ENCODE results near the gene CBFA2T2. TPM values are rescaled to one million over a fixed set of nuclear protein-coding genes. Genes with fewer than 3 reads are reported as not detected.
"Not testable (repeated sequence)": the region's sequence is repeated elsewhere in the genome, so short reads cannot be mapped to it uniquely, and the experiment has no call there.

Gene CBFA2T2
- total RNA-seq, 2 experiments from 2014 or later = 17.3 to 21.8 TPM

- no peak overlapping the region for H3K27ac Mint-ChIP-seq
- peaks cover 8% of the 10 kb centered on the region for H3K4me1 Mint-ChIP-seq
- no peak overlapping the region for H3K4me3 Mint-ChIP-seq
- H3K9me3 Mint-ChIP-seq = no peaks in the 10 kb centered on the region
- no peaks in the 10 kb centered on the region for H3K36me3 Mint-ChIP-seq (ENCODE audit: low read depth)
- no peak for DNase-seq
- POLR2A ChIA-PET = no interaction called here
- no peaks in the 10 kb centered on the region for H3K27me3 Mint-ChIP-seq
- CTCF ChIA-PET = interaction anchor here (1.7 kb wide), 1 partner anchor 209 kb away, joined by 5 read pairs; no protein-coding TSS in a partner anchor
Measured at GRCh38 chr20:33459599-33459998, 30.3 kb upstream of the CBFA2T2 start.

GRCh38 chr20:33460711-33461110, 29.2 kb upstream of the CBFA2T2 start:
- ChIA-PET POLR2A (interaction anchor here (0.6 kb wide), 1 partner anchor 272 kb away, joined by 4 read pairs; no protein-coding TSS in a partner anchor), CTCF (interaction anchor here (0.6 to 1.7 kb wide), 4 partner anchors 23 to 1408 kb away, joined by 3 to 5 read pairs (median 4); no protein-coding TSS in a partner anchor)
- Mint-ChIP-seq H3K36me3 (ENCODE audit: low read depth) (no peaks in the 10 kb centered on the region), H3K4me3 (no peak overlapping the region), H3K27me3 (no peaks in the 10 kb centered on the region), H3K4me1 (peaks cover 8% of the 10 kb centered on the region), H3K27ac (no peak overlapping the region), H3K9me3 (no peaks in the 10 kb centered on the region)
- no peak for DNase-seq

- H3K27ac Mint-ChIP-seq = no peak overlapping the region
- peaks cover 4% of the 10 kb centered on the region for H3K4me1 Mint-ChIP-seq
- no peak for DNase-seq
- CTCF ChIA-PET = no interaction called here
- no peaks in the 10 kb centered on the region for H3K36me3 Mint-ChIP-seq (ENCODE audit: low read depth)
- POLR2A ChIA-PET = interaction anchor here (0.6 kb wide), 1 partner anchor 19 kb away, joined by 3 read pairs; no protein-coding TSS in a partner anchor
- no peak overlapping the region for H3K4me3 Mint-ChIP-seq
- no peaks in the 10 kb centered on the region for H3K9me3 Mint-ChIP-seq
- no peaks in the 10 kb centered on the region for H3K27me3 Mint-ChIP-seq
Measured at GRCh38 chr20:33463332-33464101, 26.4 kb upstream of the CBFA2T2 start.

GRCh38 chr20:33464759-33465158, 25.1 kb upstream of the CBFA2T2 start:
- H3K4me1 Mint-ChIP-seq; H3K9me3 Mint-ChIP-seq; H3K4me3 Mint-ChIP-seq; CTCF ChIA-PET; H3K27me3 Mint-ChIP-seq; H3K27ac Mint-ChIP-seq; POLR2A ChIA-PET; H3K36me3 Mint-ChIP-seq (ENCODE audit: low read depth); DNase-seq: not testable (repeated sequence)

- H3K36me3 Mint-ChIP-seq (ENCODE audit: low read depth) = no peaks in the 10 kb centered on the region
- CTCF ChIA-PET = interaction anchor here (0.6 to 0.7 kb wide), 4 partner anchors 11 to 1249 kb away, joined by 3 read pairs; no protein-coding TSS in a partner anchor
- POLR2A ChIA-PET = no interaction called here
- peaks cover 4% of the 10 kb centered on the region for H3K4me1 Mint-ChIP-seq
- DNase-seq = no peak
- H3K4me3 Mint-ChIP-seq = no peak overlapping the region
- no peaks in the 10 kb centered on the region for H3K27me3 Mint-ChIP-seq
- no peaks in the 10 kb centered on the region for H3K9me3 Mint-ChIP-seq
- H3K27ac Mint-ChIP-seq = no peak overlapping the region
Measured at GRCh38 chr20:33465481-33466302, 24.2 kb upstream of the CBFA2T2 start.

GRCh38 chr20:33466303-33466646, 23.6 kb upstream of the CBFA2T2 start:
- Mint-ChIP-seq H3K4me3 (no peak overlapping the region), H3K9me3 (no peaks in the 10 kb centered on the region), H3K4me1 (peaks cover 4% of the 10 kb centered on the region), H3K27me3 (no peaks in the 10 kb centered on the region), H3K27ac (no peak overlapping the region), H3K36me3 (ENCODE audit: low read depth) (no peaks in the 10 kb centered on the region)
- no peak for DNase-seq
- POLR2A ChIA-PET = no interaction called here
- CTCF ChIA-PET = interaction anchor here (0.6 to 0.7 kb wide), 5 partner anchors 10 to 1249 kb away, joined by 3 to 4 read pairs (median 3); no protein-coding TSS in a partner anchor

GRCh38 chr20:33470457-33470856, 19.4 kb upstream of the CBFA2T2 start:
- no peak overlapping the region for H3K27ac Mint-ChIP-seq
- H3K36me3 Mint-ChIP-seq (ENCODE audit: low read depth) = no peaks in the 10 kb centered on the region
- peaks cover 1% of the 10 kb centered on the region for H3K27me3 Mint-ChIP-seq
- CTCF ChIA-PET = interaction anchor here (1.5 kb wide), 1 partner anchor 17 kb away, joined by 3 read pairs; no protein-coding TSS in a partner anchor
- DNase-seq = no peak
- H3K4me1 Mint-ChIP-seq = no peaks in the 10 kb centered on the region
- POLR2A ChIA-PET = no interaction called here
- H3K9me3 Mint-ChIP-seq = no peaks in the 10 kb centered on the region
- no peak overlapping the region for H3K4me3 Mint-ChIP-seq

- H3K36me3 Mint-ChIP-seq (ENCODE audit: low read depth) = no peaks in the 10 kb centered on the region
- H3K27me3 Mint-ChIP-seq = peaks cover 1% of the 10 kb centered on the region
Measured at GRCh38 chr20:33470866-33471265, 19.0 kb upstream of the CBFA2T2 start.

GRCh38 chr20:33472868-33473435, 16.9 kb upstream of the CBFA2T2 start:
- Mint-ChIP-seq H3K9me3 (no peaks in the 10 kb centered on the region), H3K4me1 (no peaks in the 10 kb centered on the region), H3K4me3 (no peak overlapping the region), H3K27me3 (peaks cover 1% of the 10 kb centered on the region), H3K27ac (no peak overlapping the region), H3K36me3 (ENCODE audit: low read depth) (no peaks in the 10 kb centered on the region)
- no peak for DNase-seq
- ChIA-PET CTCF (interaction anchor here (0.8 to 1.0 kb wide), 2 partner anchors 194 to 195 kb away, joined by 3 to 4 read pairs; partner anchors contain the start of gene ACTL10), POLR2A (no interaction called here)

More at GRCh38 chr20:33470866-33471265, 19.0 kb upstream of the CBFA2T2 start:
- Mint-ChIP-seq H3K27ac (no peak overlapping the region), H3K9me3 (no peaks in the 10 kb centered on the region), H3K4me1 (no peaks in the 10 kb centered on the region), H3K4me3 (no peak overlapping the region)
- no peak for DNase-seq
- ChIA-PET CTCF (interaction anchor here (0.7 kb wide), 1 partner anchor 177 kb away, joined by 3 read pairs; no protein-coding TSS in a partner anchor), POLR2A (no interaction called here)

- DNase-seq = no peak
- Mint-ChIP-seq H3K27me3 (peaks cover 1% of the 10 kb centered on the region), H3K27ac (no peak overlapping the region), H3K4me1 (no peaks in the 10 kb centered on the region), H3K4me3 (no peak overlapping the region), H3K9me3 (no peaks in the 10 kb centered on the region), H3K36me3 (ENCODE audit: low read depth) (no peaks in the 10 kb centered on the region)
- ChIA-PET CTCF (interaction anchor here (1.0 kb wide), 1 partner anchor 193 kb away, joined by 3 read pairs; the partner anchor contains the start of gene ACTL10), POLR2A (no interaction called here)
Measured at GRCh38 chr20:33474097-33474873, 15.6 kb upstream of the CBFA2T2 start.

- ChIA-PET POLR2A (no interaction called here), CTCF (interaction anchor here (1.7 kb wide), 1 partner anchor 115 kb away, joined by 3 read pairs; no protein-coding TSS in a partner anchor)
- Mint-ChIP-seq H3K36me3 (ENCODE audit: low read depth) (no peaks in the 10 kb centered on the region), H3K27me3 (peaks cover 1% of the 10 kb centered on the region), H3K27ac (no peak overlapping the region), H3K4me3 (no peak overlapping the region), H3K4me1 (no peaks in the 10 kb centered on the region), H3K9me3 (no peaks in the 10 kb centered on the region)
- DNase-seq = no peak
Measured at GRCh38 chr20:33474963-33475362, 14.9 kb upstream of the CBFA2T2 start.
